HG03066 (cell line): ENCODE results near the gene ITPRID1.

ENCODE experiments used
- ATAC-seq: cut with Tn5 transposase; IDR thresholded peaks from one replicate; pipeline ENCODE4 v1.9.1; 2021; ENCODE audit warnings: low read depth; ENCODE audit not compliant: unreplicated experiment

ITPRID1 gene

DNA sequence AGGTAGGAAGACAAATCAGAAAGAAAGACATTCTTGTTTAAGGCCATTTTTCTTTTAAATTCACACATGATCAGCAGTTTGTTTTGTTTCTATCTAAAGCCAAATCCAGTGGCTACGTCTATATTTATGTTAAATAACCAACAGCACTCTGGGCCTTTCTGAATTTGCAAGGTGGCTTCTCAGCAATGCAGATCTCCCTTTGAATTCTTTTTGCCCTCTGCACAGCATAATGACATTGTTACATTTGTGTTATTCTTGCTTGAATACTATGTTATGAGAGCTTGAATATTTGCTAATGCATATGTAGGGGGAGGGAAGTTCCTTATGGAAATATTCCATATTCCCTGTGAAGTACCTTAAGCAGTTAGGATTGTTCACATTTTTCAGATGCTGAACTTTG is 99.7 kb downstream of the ITPRID1 start:
- no peak for ATAC-seq

GRCh38 chr7:31633467-31633866 is 119.6 kb downstream of the ITPRID1 start:
- ATAC-seq = no peak

DNA sequence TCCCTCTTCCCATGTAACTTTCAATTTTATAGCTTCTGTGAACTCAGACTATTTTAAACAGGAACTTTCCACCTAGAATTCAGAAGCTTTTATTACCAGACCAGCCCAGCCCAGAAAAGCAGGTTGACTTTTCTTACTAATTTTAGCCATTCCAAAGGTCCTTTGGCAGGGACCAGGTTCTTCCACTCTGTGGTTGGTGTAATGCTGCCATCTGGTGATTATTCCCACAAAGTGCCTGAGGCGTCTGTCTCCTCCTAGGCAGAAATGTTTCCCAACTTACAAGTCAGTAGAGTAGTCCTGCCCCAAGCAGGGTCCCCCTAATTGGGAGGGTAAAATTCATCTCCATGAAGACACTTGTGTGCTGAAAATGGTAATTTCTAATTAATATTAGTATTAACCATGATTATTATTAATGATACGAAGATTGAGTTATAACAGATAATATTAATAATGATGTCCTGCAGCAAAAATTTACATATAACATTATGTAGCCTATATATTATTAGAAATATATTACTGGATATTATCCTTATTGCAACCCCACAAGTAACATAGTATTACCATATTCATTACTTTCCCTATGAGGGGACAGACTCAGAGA is 120.1 kb downstream of the ITPRID1 start:
- ATAC-seq = no peak

GRCh38 chr7:31640381-31640780 is 126.5 kb downstream of the ITPRID1 start:
- ATAC-seq = no peak

GRCh38 chr7:31642681-31643115 is 128.8 kb downstream of the ITPRID1 start:
- no peak for ATAC-seq

- no peak for ATAC-seq
Observed at GRCh38 chr7:31646942-31647341, 133.1 kb downstream of the ITPRID1 start.

DNA sequence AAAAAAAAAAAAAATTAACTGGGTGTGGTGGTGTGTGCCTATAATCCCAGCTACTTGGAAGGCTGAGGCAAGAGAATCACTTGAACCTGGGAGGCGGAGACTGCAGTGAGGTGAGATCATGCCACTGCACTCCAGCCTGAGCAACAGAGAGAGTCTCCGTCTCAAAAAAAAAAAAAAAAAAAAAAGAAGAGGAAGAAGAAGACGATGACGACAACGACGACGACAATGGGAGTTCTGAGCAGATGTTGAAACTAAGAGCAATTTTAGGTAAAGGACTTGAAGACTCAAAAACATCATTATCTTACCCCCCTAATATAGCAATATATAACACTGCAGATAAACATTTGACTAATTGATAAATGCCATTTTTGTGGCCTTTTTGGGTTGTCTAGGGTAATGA is 133.6 kb downstream of the ITPRID1 start:
- no peak for ATAC-seq

DNA sequence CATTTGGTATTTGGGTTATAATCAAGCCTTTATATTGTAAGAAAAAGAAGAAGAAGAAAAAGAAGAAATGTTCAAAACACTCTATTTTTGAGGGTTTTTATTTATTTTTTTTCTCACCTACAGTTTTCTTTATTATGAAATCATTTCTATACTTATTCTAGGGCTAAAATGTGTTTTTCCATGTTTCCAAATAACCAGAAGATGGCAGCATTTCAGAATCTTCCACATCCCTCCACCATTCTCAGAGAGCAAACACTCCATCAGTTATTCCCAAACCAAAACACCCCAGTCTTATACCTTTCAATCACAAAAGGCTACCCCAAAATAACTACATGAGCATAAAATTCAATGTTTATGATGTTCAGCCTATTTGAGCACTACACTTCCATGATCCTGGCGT is 134.4 kb downstream of the ITPRID1 start:
- no peak for ATAC-seq

DNA sequence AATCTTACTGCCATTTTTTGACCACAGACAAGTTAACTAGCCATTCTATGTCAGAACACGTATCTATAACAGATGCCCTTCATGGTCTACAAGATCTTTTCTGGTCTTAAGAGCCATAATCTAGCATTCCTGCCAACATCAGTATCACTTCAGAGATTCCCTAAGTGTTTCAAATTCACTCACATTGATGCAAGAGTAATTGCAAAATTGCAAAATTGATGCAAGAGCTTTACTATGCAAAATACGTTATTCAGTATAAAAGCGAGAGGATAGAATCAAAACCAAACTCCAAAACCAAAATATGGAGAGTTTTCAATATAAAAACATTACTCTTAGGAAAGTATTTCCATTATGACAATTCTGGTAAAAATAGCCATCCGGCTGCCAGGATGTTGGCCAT is 135.0 kb downstream of the ITPRID1 start:
- no peak for ATAC-seq

GRCh38 chr7:31651234-31652062 is 137.6 kb downstream of the ITPRID1 start:
- no peak for ATAC-seq

DNA sequence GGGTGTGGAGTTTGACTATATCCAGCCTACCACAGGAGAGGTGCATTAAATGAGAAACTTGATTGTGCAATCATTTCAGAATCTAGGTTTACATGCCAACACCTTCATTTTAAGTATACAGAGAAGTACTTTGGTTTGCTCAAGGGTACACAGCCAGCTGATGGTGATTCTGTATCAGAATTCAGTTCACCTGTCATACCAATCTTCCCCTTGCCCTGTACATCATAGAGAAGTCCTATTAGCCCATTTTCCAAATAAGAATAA is 138.1 kb downstream of the ITPRID1 start:
- ATAC-seq = no peak

- no peak for ATAC-seq
Observed at GRCh38 chr7:31663072-31663471, 149.2 kb downstream of the ITPRID1 start.

GRCh38 chr7:31664890-31665289 is 151.0 kb downstream of the ITPRID1 start:
- no peak for ATAC-seq

DNA sequence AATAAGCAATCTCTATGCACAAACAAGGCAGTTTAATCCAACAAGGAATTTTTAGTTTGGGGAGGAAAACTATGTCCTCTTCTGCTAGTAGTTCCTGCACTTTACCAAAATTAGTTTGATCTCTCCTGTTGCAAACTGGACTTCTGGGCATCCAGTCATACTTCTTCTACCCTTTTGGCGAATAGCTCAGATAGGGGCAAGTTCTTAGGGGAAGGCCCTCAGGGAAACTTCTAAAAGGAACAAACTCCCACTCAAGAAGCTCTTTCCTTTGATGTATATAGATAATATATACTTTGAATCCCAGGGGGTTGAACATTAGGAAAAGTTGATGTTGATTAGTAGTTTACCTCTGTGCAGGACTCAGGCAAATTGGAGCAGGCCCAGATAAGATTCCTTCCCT is 151.7 kb downstream of the ITPRID1 start:
- ATAC-seq = no peak

DNA sequence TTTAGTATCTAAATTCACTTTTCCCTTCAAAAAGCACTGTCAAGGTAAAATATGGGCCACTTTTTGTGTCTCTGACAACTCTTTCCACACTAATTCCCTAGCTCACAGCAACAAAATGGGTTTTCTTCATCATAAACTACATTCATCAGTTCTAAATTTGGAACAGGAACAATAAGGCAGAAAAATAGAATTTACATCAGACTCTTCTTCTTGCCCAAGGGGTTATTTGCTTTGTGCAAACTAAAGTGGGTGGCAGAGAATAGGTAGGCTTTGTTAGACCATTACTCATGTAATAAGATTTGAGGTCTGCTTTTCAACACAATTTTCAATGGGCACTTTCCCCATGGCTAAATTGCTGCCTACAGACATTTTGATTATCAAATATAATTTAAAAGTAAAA is 155.6 kb downstream of the ITPRID1 start:
- ATAC-seq = no peak

- ATAC-seq = no peak
Observed at GRCh38 chr7:31679574-31680305, 165.8 kb downstream of the ITPRID1 start.

DNA sequence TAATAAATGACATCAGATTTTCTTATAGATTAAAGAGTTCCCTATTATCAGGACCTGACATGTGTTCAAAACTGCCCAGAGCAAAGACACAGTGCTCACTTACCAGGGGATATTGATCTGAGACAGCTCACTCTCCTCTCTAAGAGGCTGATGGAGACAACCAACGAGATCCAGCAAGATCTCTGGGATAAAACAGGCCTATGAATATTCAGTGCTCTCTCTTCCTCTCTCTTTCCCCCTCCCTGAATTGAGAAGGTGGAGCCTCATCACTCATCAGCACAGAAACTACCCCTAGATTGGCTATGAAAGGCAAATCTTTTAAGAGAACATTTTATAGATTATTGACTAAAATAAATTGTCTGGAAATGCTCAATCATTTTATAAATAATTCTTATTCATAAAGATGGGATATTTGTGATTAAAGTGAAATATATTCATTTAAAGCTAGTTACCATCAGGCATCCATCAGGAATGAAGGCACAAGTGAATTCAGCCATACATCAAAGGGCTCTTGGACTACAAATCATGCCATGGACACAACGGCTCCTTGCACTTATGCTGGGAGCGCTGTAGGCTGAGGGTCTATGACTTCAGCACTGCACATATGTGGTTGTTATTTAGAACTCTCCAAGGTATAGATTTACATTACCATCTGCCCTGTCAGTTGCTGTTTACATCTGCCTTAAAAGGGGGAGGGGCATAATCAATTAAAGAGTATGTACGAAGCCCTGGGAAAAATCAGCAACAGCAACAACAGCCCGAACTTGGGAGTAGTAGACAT is 169.7 kb downstream of the ITPRID1 start:
- ATAC-seq = no peak

- no peak for ATAC-seq
Observed at GRCh38 chr7:31687024-31687748, 173.3 kb downstream of the ITPRID1 start, which contains the start of gene PPP1R17. TSS of gene PPP1R17 (plus strand) at chr7:31687215. CDS start at chr7:31692442, 5,227 bp downstream.

- peak; percentile 97 for ATAC-seq
Observed at GRCh38 chr7:31688372-31688771, 174.5 kb downstream of the ITPRID1 start.

GRCh38 chr7:31688996-31689395 is 175.1 kb downstream of the ITPRID1 start:
- no peak for ATAC-seq
